Measurements from ENCODE around the gene GUCD1. TPM values are rescaled to one million over a fixed set of nuclear protein-coding genes. Genes with fewer than 3 reads are reported as not detected.

GUCD1 gene
- total and polyA plus RNA-seq, 2 of the 8 experiments (the other 6 are each of a cell fraction or from before 2014, with no cell fraction given), result 85.2 to 128 TPM

- H3K9me3 ChIP-seq (ENCODE audit: insufficient read depth in 2 of 2, low read depth in 1 of 2, low read length in 1 of 2), result no peaks in the 10 kb centered on the region
- WGBS, 2 experiments (ENCODE audit: extremely low coverage in 1 of 2, insufficient coverage in 1 of 2, insufficient read length in 1 of 2, insufficient replicate concordance in 2 of 2, low coverage in 1 of 2, low lambda C conversion rate in 2 of 2, missing lambda C conversion rate in 1 of 2), result 93% methylated on average over 10 of the region's 10 CpGs; no CpG with 5 or more reads in 1 of the 2 experiments
- no peak overlapping the region for H3K9ac ChIP-seq (replicated peaks in 1 of 4; ENCODE audit: extremely low read depth in 1 of 4, low read depth in 3 of 4, low read length in 3 of 4)
- FAIRE-seq (no peak), DNase-seq (ENCODE audit: low read depth in 1 of 2, low spot score in 2 of 2) (no peak)
- no peak overlapping the region for H3K18ac ChIP-seq (ENCODE audit: extremely low read depth, low read length)
- H3K79me2 ChIP-seq (ENCODE audit: control insufficient read depth in 1 of 2, insufficient read depth in 2 of 2, low read length in 2 of 2), result peaks cover 30 to 48% of the 10 kb centered on the region in 2 experiments
- H4K8ac ChIP-seq (ENCODE audit: extremely low read depth, insufficient read depth, low read length), result no peak overlapping the region; the same call in 1 of the 2 replicates
- no peak overlapping the region for H3K56ac ChIP-seq (replicated peaks; ENCODE audit: insufficient read length, low read depth, low read length)
- H2BK15ac ChIP-seq (ENCODE audit: low read length), result no peak overlapping the region
- H3K4me1 ChIP-seq (replicated peaks in 1 of 4; ENCODE audit: control insufficient read depth in 3 of 4, insufficient read depth in 4 of 4, low read length in 3 of 4), result no peaks in the 10 kb centered on the region
- no peak overlapping the region for H4K5ac ChIP-seq (ENCODE audit: insufficient read length, low read depth, low read length)
- H4K91ac ChIP-seq (replicated peaks; ENCODE audit: insufficient read length, low read length), result no peak overlapping the region
- no peak overlapping the region for H2AFZ ChIP-seq (ENCODE audit: low read length)
- ChIA-PET POLR2A (ENCODE audit: partially characterized antibody) (interaction anchor here (1.3 to 9.0 kb wide), 7 partner anchors 8 to 24 kb away, joined by 4 to 91 read pairs (median 8); partner anchors contain the start of genes GUCD1, LRRC75B and SNRPD3), CTCF (ENCODE audit: partially characterized antibody) (interaction anchor here (1.2 kb wide), 1 partner anchor 42 kb away, joined by 3 read pairs; no protein-coding TSS in a partner anchor)
- no peak overlapping the region for H2BK120ac ChIP-seq (replicated peaks; ENCODE audit: low read depth, low read length)
- no peak overlapping the region for H2AK5ac ChIP-seq (ENCODE audit: low read depth, low read length)
- H3K27me3 ChIP-seq (replicated peaks in 1 of 4; ENCODE audit: control insufficient read depth in 3 of 4, extremely low read depth in 1 of 4, insufficient read depth in 3 of 4, low read length in 3 of 4), result no peaks in the 10 kb centered on the region
- H3K27ac ChIP-seq (ENCODE audit: low read depth, low read length), result no peak overlapping the region
- peaks cover 16 to 40% of the 10 kb centered on the region in 2 experiments for H4K20me1 ChIP-seq (replicated peaks in 1 of 2; ENCODE audit: control insufficient read depth in 1 of 2, insufficient read depth in 2 of 2, low read length in 2 of 2)
- H3K79me1 ChIP-seq (ENCODE audit: low read depth, low read length), result peaks cover 19% of the 10 kb centered on the region
- H3K23ac ChIP-seq (ENCODE audit: insufficient read length), result no peak overlapping the region
- peaks cover 26 to 66% (median 48%) of the 10 kb centered on the region in 4 experiments for H3K36me3 ChIP-seq (ENCODE audit: control insufficient read depth in 2 of 4, insufficient read depth in 4 of 4, low read length in 3 of 4)
- no peak overlapping the region for H2BK20ac ChIP-seq (ENCODE audit: low read length)
- no peak overlapping the region for H2BK5ac ChIP-seq (ENCODE audit: low read depth, low read length)
- no peak overlapping the region for H3K14ac ChIP-seq (ENCODE audit: insufficient read length)
- H3K23me2 ChIP-seq (ENCODE audit: low read depth, low read length), result no peaks in the 10 kb centered on the region
- no peak overlapping the region for H2BK12ac ChIP-seq (ENCODE audit: low read depth, low read length)
- no peak overlapping the region for H3K4ac ChIP-seq (replicated peaks; ENCODE audit: insufficient read length, low read depth, low read length)
- H3K4me3 ChIP-seq (ENCODE audit: extremely low read depth in 1 of 4, insufficient read depth in 2 of 4, low read depth in 3 of 4, low read length in 4 of 4), result no peak overlapping the region
- no peak overlapping the region for H3K4me2 ChIP-seq (ENCODE audit: insufficient read depth in 1 of 2, low read depth in 2 of 2, low read length in 2 of 2)
- TF ChIP-seq TBP (IDR thresholded peaks at IDR 0.05; ENCODE audit: low read depth, low read length), result no peak
- no peak for TF ChIP-seq ATF2 (IDR thresholded peaks at IDR 0.05; ENCODE audit: low read length)
- TF ChIP-seq EZH2 (IDR thresholded peaks at IDR 0.05; ENCODE audit: low read depth, low read length, severe bottlenecking), result no peak
- no peak for TF ChIP-seq CREB1 (IDR thresholded peaks at IDR 0.05)
- no peak for TF ChIP-seq FOSL1 (IDR thresholded peaks at IDR 0.05; ENCODE audit: insufficient read depth, low read depth, low read length)
- no peak for TF ChIP-seq RFX5 (IDR thresholded peaks at IDR 0.05; ENCODE audit: borderline replicate concordance, low read depth, low read length)
- no peak for TF ChIP-seq EGR1 (IDR thresholded peaks at IDR 0.05; ENCODE audit: borderline replicate concordance, low read depth, low read length)
- TF ChIP-seq JUND (IDR thresholded peaks at IDR 0.05; ENCODE audit: low read length), result no peak
- TF ChIP-seq GTF2F1 (IDR thresholded peaks at IDR 0.05; ENCODE audit: borderline replicate concordance, low read depth, low read length), result no peak
- TF ChIP-seq SIX5 (IDR thresholded peaks at IDR 0.05; ENCODE audit: low read depth, low read length), result no peak
- TF ChIP-seq HDAC6 (IDR thresholded peaks at IDR 0.05; ENCODE audit: low read depth, low read length), result no peak
- no peak for TF ChIP-seq SP4 (IDR thresholded peaks at IDR 0.05; ENCODE audit: low read length)
- no peak for TF ChIP-seq RAD21 (IDR thresholded peaks at IDR 0.05 in 1 of 2, conservative IDR thresholded peaks at IDR 0.05 in 1 of 2; ENCODE audit: low read depth in 2 of 2, low read length in 2 of 2)
Observed at GRCh38 chr22:24567668-24568067, 12.7 kb upstream of the GUCD1 start.
